ENCODE results near the gene APPBP2. TPM values are rescaled to one million over a fixed set of nuclear protein-coding genes. Genes with fewer than 3 reads are reported as not detected.

APPBP2 gene
- total RNA-seq, 1 donor from 2014 or later: 51.7 TPM

DNA sequence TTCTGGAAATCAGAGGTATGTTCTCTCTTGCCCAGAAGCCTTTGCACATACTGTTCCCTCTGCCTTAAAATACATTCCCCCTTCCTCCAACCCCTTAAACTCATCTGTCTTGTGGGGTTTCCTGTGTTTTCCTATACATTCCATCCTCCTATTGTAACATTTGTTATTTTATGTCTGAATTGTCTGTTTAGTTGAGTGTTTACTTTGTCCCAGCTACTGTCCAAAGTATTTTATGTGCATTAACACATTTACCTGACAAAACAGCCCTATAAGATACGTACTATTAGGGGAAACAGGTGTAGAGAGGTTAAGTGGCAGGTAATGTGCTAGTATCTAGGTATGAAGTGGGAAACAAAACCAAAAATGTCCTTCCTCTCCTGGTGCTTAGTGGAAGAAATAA lies 61.7 kb downstream of the APPBP2 start:
- TF ChIP-seq, protein P1, sequence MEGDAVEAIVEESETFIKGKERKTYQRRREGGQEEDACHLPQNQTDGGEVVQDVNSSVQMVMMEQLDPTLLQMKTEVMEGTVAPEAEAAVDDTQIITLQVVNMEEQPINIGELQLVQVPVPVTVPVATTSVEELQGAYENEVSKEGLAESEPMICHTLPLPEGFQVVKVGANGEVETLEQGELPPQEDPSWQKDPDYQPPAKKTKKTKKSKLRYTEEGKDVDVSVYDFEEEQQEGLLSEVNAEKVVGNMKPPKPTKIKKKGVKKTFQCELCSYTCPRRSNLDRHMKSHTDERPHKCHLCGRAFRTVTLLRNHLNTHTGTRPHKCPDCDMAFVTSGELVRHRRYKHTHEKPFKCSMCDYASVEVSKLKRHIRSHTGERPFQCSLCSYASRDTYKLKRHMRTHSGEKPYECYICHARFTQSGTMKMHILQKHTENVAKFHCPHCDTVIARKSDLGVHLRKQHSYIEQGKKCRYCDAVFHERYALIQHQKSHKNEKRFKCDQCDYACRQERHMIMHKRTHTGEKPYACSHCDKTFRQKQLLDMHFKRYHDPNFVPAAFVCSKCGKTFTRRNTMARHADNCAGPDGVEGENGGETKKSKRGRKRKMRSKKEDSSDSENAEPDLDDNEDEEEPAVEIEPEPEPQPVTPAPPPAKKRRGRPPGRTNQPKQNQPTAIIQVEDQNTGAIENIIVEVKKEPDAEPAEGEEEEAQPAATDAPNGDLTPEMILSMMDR (IDR thresholded peaks at IDR 0.05): no peak
- Mint-ChIP-seq H3K9me3 (ENCODE audit: unreplicated experiment) (no peaks in the 10 kb centered on the region), H3K36me3 (ENCODE audit: unreplicated experiment) (peaks cover 31% of the 10 kb centered on the region), H3K4me3 (ENCODE audit: unreplicated experiment) (no peak overlapping the region), H3K4me1 (ENCODE audit: unreplicated experiment) (peaks cover 39% of the 10 kb centered on the region), H3K27ac (ENCODE audit: unreplicated experiment) (peak overlapping the region; percentile 59), H3K27me3 (ENCODE audit: unreplicated experiment) (no peaks in the 10 kb centered on the region)
- no peak for DNase-seq (ENCODE audit: extremely low spot score, unreplicated experiment)

DNA sequence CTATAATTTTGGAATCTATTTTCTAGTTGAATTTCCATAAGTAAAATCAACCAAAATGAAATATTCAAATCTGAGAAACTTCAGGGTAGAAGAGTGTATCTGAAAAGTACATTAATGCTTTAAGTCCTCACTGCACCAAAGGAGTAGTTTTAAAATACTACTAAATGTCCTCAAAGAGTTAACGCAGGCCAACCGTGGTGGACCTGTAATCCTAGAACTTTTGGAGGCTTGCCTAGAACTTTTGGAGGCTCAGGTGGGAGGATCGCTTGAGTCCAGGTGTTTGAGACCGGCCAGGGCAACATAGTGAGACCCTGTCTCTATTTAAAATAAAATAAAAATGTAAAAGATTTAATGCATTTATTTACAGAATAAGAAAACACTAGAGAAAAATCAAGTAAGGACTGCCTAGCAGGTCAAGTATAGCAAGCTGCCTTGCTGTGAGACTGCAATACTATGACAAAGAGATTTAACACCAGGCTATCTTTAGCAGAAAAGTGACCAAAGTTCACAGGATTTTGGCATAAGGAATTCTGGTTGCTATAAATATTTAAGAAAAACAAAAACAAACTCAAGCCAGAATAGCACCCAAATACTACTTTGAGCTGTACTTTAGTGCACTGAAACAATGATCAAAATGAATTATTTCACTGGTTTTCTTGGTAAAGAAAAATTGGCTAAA lies 62.7 kb downstream of the APPBP2 start:
- Mint-ChIP-seq H3K27me3 (ENCODE audit: unreplicated experiment) (no peaks in the 10 kb centered on the region), H3K27ac (ENCODE audit: unreplicated experiment) (peak overlapping the region; percentile 57), H3K36me3 (ENCODE audit: unreplicated experiment) (peaks cover 38% of the 10 kb centered on the region), H3K4me1 (ENCODE audit: unreplicated experiment) (peaks cover 28% of the 10 kb centered on the region), H3K4me3 (ENCODE audit: unreplicated experiment) (no peak overlapping the region), H3K9me3 (ENCODE audit: unreplicated experiment) (no peaks in the 10 kb centered on the region)
- TF ChIP-seq, protein P1 (IDR thresholded peaks at IDR 0.05): no peak
- DNase-seq (ENCODE audit: extremely low spot score, unreplicated experiment): no peak

DNA sequence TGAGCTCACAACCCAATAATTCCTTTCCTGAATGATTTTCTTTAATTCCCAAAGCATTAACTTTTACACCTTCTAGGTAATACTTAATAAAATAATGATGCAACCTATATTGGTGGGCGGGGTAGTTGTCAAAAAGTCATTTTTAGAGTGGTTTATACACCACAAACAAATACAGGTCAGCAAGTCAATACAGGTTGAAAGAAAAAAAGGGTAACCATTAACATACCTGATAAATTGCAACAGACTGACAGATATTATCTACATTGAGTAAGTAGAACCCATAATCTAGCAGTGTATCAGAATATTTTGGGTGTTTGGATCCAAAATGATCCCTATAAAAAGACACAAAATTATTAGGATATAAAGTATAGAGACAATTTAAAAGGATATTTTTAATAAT lies 64.5 kb downstream of the APPBP2 start:
- peaks cover 13% of the 10 kb centered on the region for H3K4me1 Mint-ChIP-seq (ENCODE audit: unreplicated experiment)
- TF ChIP-seq, protein P1 (IDR thresholded peaks at IDR 0.05): no peak
- H3K27ac Mint-ChIP-seq (ENCODE audit: unreplicated experiment): no peak overlapping the region
- no peak overlapping the region for H3K4me3 Mint-ChIP-seq (ENCODE audit: unreplicated experiment)
- no peak for DNase-seq (ENCODE audit: extremely low spot score, unreplicated experiment)
- no peaks in the 10 kb centered on the region for H3K9me3 Mint-ChIP-seq (ENCODE audit: unreplicated experiment)
- peaks cover 53% of the 10 kb centered on the region for H3K36me3 Mint-ChIP-seq (ENCODE audit: unreplicated experiment)
- H3K27me3 Mint-ChIP-seq (ENCODE audit: unreplicated experiment): no peaks in the 10 kb centered on the region

DNA sequence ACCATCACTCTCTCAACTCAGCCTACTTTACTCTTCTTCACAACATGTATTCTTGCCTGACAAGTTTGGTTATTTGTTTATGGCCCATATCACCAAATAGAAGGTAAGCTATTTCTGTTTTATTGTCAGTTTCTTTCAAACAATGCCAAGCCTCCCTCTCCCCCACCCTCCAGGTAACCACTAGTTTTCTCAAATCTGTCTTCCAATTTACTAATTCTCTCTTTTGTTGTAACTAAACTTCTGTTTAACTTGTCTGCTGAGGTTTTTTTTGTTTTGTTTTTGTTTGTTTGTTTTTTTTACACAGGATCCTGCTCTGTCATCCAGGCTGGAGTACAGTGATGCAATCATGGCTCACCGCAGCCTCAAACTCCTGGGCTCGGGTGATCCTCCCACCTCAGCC lies 68.9 kb downstream of the APPBP2 start:
- Mint-ChIP-seq H3K36me3 (ENCODE audit: unreplicated experiment) (peaks cover 48% of the 10 kb centered on the region), H3K27me3 (ENCODE audit: unreplicated experiment) (no peaks in the 10 kb centered on the region), H3K27ac (ENCODE audit: unreplicated experiment) (no peak overlapping the region), H3K4me1 (ENCODE audit: unreplicated experiment) (no peaks in the 10 kb centered on the region), H3K9me3 (ENCODE audit: unreplicated experiment) (no peaks in the 10 kb centered on the region), H3K4me3 (ENCODE audit: unreplicated experiment) (no peak overlapping the region)
- DNase-seq (ENCODE audit: extremely low spot score, unreplicated experiment): no peak
- TF ChIP-seq, protein P1 (IDR thresholded peaks at IDR 0.05): no peak

DNA sequence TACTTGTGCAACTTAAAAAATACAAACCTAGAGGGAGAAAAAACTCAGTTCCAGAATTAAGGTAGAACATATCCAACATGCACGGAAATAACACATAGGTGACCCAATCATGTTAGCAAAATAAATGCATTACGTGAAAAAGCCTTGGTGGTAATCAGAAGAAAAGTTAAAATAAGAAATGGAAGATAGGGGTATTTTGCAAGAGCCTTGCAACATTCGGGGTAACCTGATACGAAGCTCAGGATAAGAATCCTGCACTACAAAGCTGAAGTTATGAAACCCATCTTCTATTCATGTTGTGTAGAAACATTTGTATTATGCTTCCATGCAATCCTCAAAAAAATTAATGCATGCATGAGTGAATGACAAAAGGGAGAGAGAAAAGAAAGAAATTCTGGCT lies 70.7 kb downstream of the APPBP2 start:
- TF ChIP-seq, protein P1 (IDR thresholded peaks at IDR 0.05): no peak
- H3K4me1 Mint-ChIP-seq (ENCODE audit: unreplicated experiment): no peaks in the 10 kb centered on the region
- DNase-seq (ENCODE audit: extremely low spot score, unreplicated experiment): no peak
- no peak overlapping the region for H3K27ac Mint-ChIP-seq (ENCODE audit: unreplicated experiment)
- H3K9me3 Mint-ChIP-seq (ENCODE audit: unreplicated experiment): no peaks in the 10 kb centered on the region
- H3K36me3 Mint-ChIP-seq (ENCODE audit: unreplicated experiment): peaks cover 48% of the 10 kb centered on the region
- H3K27me3 Mint-ChIP-seq (ENCODE audit: unreplicated experiment): no peaks in the 10 kb centered on the region
- no peak overlapping the region for H3K4me3 Mint-ChIP-seq (ENCODE audit: unreplicated experiment)
